Cerebellar cortex (tissue), 1 donor: ENCODE data around the gene TAMM41.
"Not testable (repeated sequence)": the region's sequence is repeated elsewhere in the genome, so short reads cannot be mapped to it uniquely, and the experiment has no call there.

Source experiments
- DNase-seq: peaks from one replicate; pipeline ENCODE4 v3.0.0-alpha.2; 2015; ENCODE audit warnings: low spot score

TAMM41 gene

GRCh38 chr3:11814663-11815062 lies 32.0 kb downstream of the TAMM41 start:
- no peak for DNase-seq

- DNase-seq = no peak
Observed at GRCh38 chr3:11810276-11810675, 36.4 kb downstream of the TAMM41 start.

GRCh38 chr3:11808231-11808630 lies 38.5 kb downstream of the TAMM41 start:
- no peak for DNase-seq

- DNase-seq = no peak
Observed at GRCh38 chr3:11807686-11808085, 39.0 kb downstream of the TAMM41 start.

- no peak for DNase-seq
Observed at GRCh38 chr3:11805716-11806115, 41.0 kb downstream of the TAMM41 start.

GRCh38 chr3:11803977-11804892 lies 42.5 kb downstream of the TAMM41 start:
- peak; percentile 77 for DNase-seq

GRCh38 chr3:11799791-11800190 lies 46.9 kb downstream of the TAMM41 start:
- no peak for DNase-seq

- DNase-seq = no peak
Observed at GRCh38 chr3:11794927-11795326, 51.8 kb downstream of the TAMM41 start.

- no peak for DNase-seq
Observed at GRCh38 chr3:11791339-11792200, 55.1 kb downstream of the TAMM41 start.

GRCh38 chr3:11789412-11789811 lies 57.3 kb downstream of the TAMM41 start:
- DNase-seq = no peak

GRCh38 chr3:11784971-11785377 lies 61.7 kb downstream of the TAMM41 start:
- DNase-seq = no peak

- DNase-seq = no peak
Observed at GRCh38 chr3:11780341-11780740, 66.3 kb downstream of the TAMM41 start.

GRCh38 chr3:11779626-11780025 lies 67.1 kb downstream of the TAMM41 start:
- DNase-seq = no peak

- no peak for DNase-seq
Observed at GRCh38 chr3:11778248-11778647, 68.4 kb downstream of the TAMM41 start.

GRCh38 chr3:11776346-11776745 lies 70.3 kb downstream of the TAMM41 start:
- no peak for DNase-seq

GRCh38 chr3:11775493-11775892 lies 71.2 kb downstream of the TAMM41 start:
- no peak for DNase-seq

GRCh38 chr3:11774296-11774877 lies 72.3 kb downstream of the TAMM41 start:
- peak; percentile 66 for DNase-seq

- not testable (repeated sequence) for DNase-seq
Observed at GRCh38 chr3:11771931-11772330, 74.8 kb downstream of the TAMM41 start.

- DNase-seq = peak; percentile 84
Observed at GRCh38 chr3:11770477-11771391, 76.0 kb downstream of the TAMM41 start.

GRCh38 chr3:11769704-11770476 lies 76.8 kb downstream of the TAMM41 start:
- DNase-seq = peak; percentile 53

- DNase-seq = no peak
Observed at GRCh38 chr3:11768604-11769003, 78.1 kb downstream of the TAMM41 start.
